Hepatocyte (in vitro differentiated cells): ENCODE measurements around the gene POLR1H.

Experiments used
- CTCF ChIP-seq: fragments of 200-600 bp; sonication (generic); IDR thresholded peaks from 2 replicates; pipeline ENCODE4 v1.5.1; 2016; ENCODE audit warnings: antibody characterized with exemption, mild to moderate bottlenecking; ENCODE audit not compliant: poor library complexity
- EZH2 ChIP-seq: fragments of 200-600 bp; sonication (generic); IDR thresholded peaks from 2 replicates; pipeline ENCODE4 v1.6.1; 2016; ENCODE audit warnings: antibody characterized with exemption, mild to moderate bottlenecking, borderline replicate concordance
- EZH2phosphoT487 ChIP-seq: fragments of 200-600 bp; sonication (generic); IDR thresholded peaks from one replicate; pipeline ENCODE4 v1.6.1; 2018; ENCODE audit warnings: antibody characterized with exemption, mild to moderate bottlenecking, low read depth, moderate library complexity; ENCODE audit not compliant: unreplicated experiment, severe bottlenecking

DNA sequence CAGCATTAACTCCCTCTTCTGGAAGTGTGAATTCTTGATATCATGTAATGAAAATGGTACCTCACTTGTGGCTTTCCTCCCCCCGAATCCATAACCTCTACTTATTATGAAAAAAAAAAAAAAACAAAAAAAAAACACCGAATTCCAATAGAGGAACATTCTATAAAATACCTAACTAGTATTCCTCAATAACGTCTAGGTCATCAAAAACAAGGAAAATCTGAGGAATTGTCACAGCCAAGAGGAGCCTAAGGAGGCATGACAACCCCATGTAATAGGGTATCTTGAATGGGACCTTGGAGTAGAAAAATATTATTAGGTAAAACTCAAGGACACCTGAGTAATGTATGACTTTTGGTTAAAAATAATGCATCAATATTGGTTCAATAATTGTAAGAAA lies 38.9 kb upstream of the POLR1H start:
- no peak for TF ChIP-seq CTCF
- no peak for TF ChIP-seq EZH2
- TF ChIP-seq EZH2phosphoT487 = no peak
